HUES48 (cell line): ENCODE measurements around the gene CDC14B.
"Not testable (repeated sequence)": the region's sequence is repeated elsewhere in the genome, so short reads cannot be mapped to it uniquely, and the experiment has no call there.

Experiments used
- H3K27ac ChIP-seq: one replicate; pipeline ENCODE4 v1.7.0; 2013; ENCODE audit warnings: low read depth, low read length, inconsistent platforms
- H3K27me3 ChIP-seq: 2 replicates; pipeline ENCODE4 v1.6.1; 2013; ENCODE audit warnings: mild to moderate bottlenecking, low read length; ENCODE audit not compliant: control insufficient read depth, insufficient read depth
- H3K36me3 ChIP-seq: 2 replicates; pipeline ENCODE4 v1.6.1; 2013; ENCODE audit warnings: low read length; ENCODE audit not compliant: control insufficient read depth, insufficient read depth
- H3K4me1 ChIP-seq: 2 replicates; pipeline ENCODE4 v1.6.1; 2013; ENCODE audit warnings: mild to moderate bottlenecking, low read length; ENCODE audit not compliant: control insufficient read depth, insufficient read depth
- H3K4me3 ChIP-seq: 2 replicates; pipeline ENCODE4 v1.5.1; 2013; ENCODE audit warnings: mild to moderate bottlenecking, low read depth, low read length
- H3K9ac ChIP-seq: 2 replicates; pipeline ENCODE4 v1.6.1; 2013; ENCODE audit warnings: mild to moderate bottlenecking, low read depth, low read length, moderate library complexity
- H3K9me3 ChIP-seq: 2 replicates; pipeline ENCODE4 v1.6.1; 2013; ENCODE audit warnings: low read length; ENCODE audit not compliant: control insufficient read depth, insufficient read depth

Gene CDC14B

DNA sequence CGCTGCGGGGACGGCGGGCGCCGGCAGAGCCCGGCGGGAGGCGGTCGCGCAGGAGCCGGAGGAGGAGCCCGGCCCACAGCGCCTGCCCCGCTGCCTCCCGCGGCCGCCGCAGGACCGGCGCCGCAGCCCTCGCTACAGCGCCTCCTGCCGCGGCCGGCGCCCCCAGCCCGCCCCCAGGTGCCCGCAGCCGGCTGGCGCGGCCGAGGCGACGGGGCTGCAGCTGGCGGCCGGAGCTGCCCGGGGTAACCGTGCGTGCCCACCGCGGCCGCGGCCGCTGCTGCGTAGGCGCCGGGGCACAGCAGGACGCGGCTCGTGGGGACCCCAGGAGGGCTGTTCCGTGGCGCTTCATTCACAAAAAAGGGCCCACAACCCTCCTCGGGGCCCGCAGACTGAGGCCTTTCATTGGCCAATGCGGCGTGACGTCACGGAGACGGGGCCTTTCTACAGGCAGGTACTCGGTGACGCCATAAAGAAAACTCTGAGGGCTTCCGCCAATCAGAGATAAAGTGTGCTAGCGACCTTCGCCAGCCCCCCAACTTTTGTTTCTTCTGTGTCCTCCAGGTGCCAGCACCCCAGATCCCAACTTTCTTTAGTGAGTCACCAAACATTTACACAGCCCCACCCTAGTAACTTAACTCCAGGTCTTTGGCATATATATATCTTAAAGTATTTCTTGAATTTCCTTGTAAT lies at the start of gene CDC14B:
CDC14B (minus strand) TSS at position 353 of the 690 bp plus-strand sequence. CDS start 465 bp downstream, outside the sequence.
- Histone ChIP-seq H3K27me3 (peaks cover 21% of the 10 kb centered on the region), H3K4me1 (peaks cover 29% of the 10 kb centered on the region), H3K36me3 (no peaks in the 10 kb centered on the region), H3K4me3 (peak within 1 kb of the TSS; percentile 84), H3K9me3 (no peaks in the 10 kb centered on the region), H3K27ac (peak within 1 kb of the TSS; percentile 89), H3K9ac (peak within 1 kb of the TSS; percentile 64)

DNA sequence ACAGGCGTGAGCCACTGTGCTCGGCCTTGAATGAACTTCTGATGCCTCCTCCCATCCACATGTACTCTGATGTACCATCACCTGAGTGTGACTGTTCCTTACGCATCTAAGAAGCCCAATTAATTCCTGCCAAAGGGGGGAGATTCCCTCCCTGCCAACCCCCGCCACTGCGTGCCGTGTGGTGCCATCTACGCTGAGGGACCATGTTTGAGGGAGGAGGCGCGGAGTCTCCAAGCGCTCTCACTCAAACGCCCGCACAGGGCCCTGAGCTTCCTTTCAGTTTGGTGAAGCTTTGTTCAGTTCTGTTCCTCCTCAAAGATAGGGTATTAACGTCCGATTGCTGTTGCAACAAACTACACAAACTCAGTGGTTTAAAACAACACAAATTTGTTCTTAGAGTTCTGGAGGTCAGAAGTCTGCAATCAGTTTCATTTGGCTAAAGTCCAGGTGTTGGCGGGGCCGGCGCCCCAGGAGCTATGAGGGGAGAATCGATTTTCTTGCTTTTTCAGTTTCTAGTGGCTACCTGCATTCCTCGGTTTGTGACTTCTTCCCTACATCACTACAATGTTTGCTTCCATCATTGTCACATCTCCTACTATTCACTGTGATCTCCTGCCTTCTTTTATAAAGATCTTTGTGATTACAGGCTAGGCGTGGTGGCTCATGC lies 49.4 kb upstream of the CDC14B start:
- Histone ChIP-seq H3K4me1 (no peaks in the 10 kb centered on the region), H3K9ac (no peak overlapping the region), H3K36me3 (no peaks in the 10 kb centered on the region), H3K27ac (no peak overlapping the region), H3K9me3 (no peaks in the 10 kb centered on the region; the same call in 1 of the 2 replicates), H3K4me3 (no peak overlapping the region), H3K27me3 (no peaks in the 10 kb centered on the region)

DNA sequence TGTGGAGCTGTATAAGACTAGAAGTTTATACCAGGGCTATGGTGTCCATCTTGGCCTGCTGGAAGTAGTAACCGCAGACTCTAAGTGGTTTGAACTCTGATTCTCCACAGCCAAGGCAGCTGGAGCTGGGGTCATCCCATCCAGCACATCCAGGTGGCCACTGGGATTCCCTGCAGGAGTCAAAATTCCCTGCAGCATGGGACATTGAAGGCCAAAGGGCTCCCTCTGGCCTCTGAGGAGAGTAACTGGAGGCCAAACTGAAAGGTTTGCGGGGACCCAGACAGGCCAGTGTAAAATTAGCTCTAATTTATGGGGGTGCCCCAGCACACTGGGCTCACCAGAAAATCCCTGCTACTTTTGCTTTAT lies 47.7 kb upstream of the CDC14B start:
- H3K4me3 ChIP-seq, result no peak overlapping the region
- H3K9me3 ChIP-seq, result no peaks in the 10 kb centered on the region; the same call in 1 of the 2 replicates
- H3K4me1 ChIP-seq, result no peaks in the 10 kb centered on the region
- no peaks in the 10 kb centered on the region for H3K27me3 ChIP-seq
- no peak overlapping the region for H3K9ac ChIP-seq
- H3K36me3 ChIP-seq, result no peaks in the 10 kb centered on the region
- no peak overlapping the region for H3K27ac ChIP-seq

DNA sequence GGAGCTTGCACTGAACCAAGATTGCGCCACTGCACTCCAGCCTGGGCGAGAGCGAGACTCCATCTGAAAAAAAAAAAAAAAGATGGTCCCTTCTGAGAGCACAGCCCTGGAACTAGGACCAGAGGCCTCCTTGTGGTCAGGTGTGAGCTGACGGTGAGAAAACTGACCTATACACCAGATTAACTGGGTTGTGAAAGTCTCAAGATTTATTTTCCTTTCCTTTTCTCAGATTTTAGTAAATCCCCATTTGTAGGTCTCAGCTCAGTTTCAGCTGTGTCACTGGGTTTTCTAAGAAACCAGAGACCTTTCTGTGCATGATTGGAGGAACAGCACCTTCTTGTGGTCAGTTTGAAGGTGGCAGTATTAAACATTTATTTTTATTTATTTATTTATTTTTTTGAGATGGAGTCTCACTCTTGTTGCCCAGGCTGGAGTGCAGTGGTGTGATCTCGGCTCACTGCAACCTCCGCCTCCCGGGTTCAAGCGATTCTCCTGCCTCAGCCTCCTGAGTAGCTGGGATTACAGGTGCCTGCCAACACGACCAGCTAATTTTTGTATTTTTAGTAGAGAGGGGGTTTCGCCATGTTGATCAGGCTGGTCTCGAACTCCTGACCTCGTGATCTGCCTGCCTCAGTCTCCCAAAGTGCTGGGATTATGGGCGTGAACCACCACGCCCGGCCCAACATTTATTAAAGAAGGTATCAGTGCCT lies 47.2 kb upstream of the CDC14B start:
- H3K9ac ChIP-seq, H3K27ac ChIP-seq, H3K36me3 ChIP-seq, H3K4me3 ChIP-seq, H3K4me1 ChIP-seq, H3K27me3 ChIP-seq, H3K9me3 ChIP-seq: not testable (repeated sequence)

DNA sequence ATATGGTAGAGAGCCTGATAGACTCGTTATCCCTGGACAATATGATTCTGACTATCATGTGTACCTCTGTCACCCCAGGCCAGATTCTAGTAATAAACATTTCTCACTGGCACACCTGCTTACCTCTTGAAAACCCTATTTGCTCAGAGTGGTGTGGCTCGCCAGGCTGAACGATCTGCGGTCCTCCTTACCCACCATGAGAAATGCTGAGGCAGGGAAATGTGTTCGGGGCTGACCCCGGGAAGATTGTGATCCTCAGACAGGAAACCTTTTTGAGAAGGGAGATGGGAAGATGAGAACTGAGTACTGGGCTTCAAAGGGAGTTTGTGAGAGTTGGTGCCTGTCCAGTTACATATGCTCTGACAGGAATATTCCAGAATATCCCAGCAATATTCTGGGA lies 46.1 kb upstream of the CDC14B start:
- no peak overlapping the region for H3K9ac ChIP-seq
- H3K27me3 ChIP-seq, result no peaks in the 10 kb centered on the region
- no peaks in the 10 kb centered on the region for H3K9me3 ChIP-seq
- H3K4me1 ChIP-seq, result no peaks in the 10 kb centered on the region
- H3K4me3 ChIP-seq, result no peak overlapping the region
- H3K27ac ChIP-seq, result no peak overlapping the region
- no peaks in the 10 kb centered on the region for H3K36me3 ChIP-seq

DNA sequence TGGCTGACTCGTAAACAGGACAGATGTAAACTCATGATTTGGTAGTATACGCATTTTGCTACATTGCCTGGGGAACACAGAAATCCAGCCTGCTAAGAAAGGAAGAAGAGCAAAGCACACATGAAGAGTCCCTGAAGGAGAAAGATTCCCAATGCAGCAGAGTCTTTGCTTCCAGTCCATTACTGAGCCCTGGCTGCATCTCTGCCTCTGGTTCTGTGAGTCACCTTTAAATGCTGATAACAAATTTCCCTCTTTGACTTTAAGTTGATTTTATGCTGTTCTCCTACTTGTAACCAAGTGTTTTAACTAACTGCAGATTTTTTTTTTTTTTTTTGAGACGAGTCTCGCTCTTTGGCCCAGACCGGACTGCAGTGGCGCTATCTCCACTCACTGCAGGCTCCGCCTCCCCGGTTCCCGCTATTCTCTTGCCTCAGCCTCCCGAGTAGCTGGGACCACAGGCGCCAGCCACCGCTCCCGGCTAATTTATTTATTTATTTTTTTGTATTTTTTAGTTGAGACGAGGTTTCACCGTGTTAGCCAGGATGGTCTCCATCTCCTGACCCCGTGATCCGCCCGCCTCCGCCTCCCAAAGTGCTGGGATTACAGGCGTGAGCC lies 44.0 kb upstream of the CDC14B start:
- Histone ChIP-seq H3K36me3 (no peaks in the 10 kb centered on the region), H3K4me3 (no peak overlapping the region), H3K9ac (no peak overlapping the region), H3K9me3 (no peaks in the 10 kb centered on the region), H3K27me3 (no peaks in the 10 kb centered on the region), H3K4me1 (no peaks in the 10 kb centered on the region), H3K27ac (no peak overlapping the region)

DNA sequence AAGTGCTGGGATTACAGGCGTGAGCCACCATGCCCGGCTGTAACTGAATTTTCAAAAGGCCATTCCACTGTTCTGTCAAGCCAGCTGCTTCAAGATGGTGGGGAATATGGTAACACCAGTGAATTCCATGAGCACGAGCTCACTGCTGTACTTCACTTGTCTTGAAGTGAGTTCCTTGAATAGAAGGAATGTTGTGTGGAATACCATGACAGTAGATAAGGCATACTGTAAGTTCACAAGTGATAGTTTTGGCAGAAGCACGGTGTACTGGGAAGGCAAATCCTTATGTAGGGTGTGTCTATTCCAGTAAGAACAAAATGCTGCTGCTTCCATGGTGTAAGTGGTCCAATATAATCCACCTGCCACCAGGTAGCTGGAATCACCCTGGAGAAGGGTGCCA lies 42.1 kb upstream of the CDC14B start:
- no peak overlapping the region for H3K9ac ChIP-seq
- no peak overlapping the region for H3K27ac ChIP-seq
- H3K36me3 ChIP-seq, result no peaks in the 10 kb centered on the region
- no peaks in the 10 kb centered on the region for H3K4me1 ChIP-seq
- H3K27me3 ChIP-seq, result no peaks in the 10 kb centered on the region
- H3K9me3 ChIP-seq, result no peaks in the 10 kb centered on the region
- H3K4me3 ChIP-seq, result no peak overlapping the region

DNA sequence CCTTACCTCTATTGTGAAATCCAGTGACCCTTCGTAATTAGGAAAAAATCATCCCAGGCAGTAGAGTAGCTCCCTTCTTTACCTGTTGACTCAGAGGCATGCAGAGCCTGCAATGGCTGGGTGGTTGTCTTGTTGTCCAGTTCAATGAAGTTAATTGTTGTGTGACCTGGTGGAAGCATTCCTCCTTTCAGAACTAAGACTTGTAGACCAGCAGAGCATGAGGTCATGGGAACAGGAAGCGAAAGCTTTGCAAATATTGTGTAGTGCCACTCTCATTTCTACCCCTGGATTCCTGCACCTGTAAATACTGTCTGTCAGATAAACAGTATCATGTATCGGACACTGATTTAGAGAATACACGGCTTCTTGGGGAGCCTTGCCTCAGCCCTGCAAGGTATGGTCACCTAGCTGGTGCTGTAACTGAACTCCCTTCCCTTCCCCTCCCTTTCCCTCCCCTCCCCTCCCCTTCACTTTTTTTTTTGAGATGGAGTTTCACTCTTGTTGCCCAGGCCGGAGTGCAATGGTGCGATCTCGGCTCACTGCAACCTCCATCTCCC lies 41.1 kb upstream of the CDC14B start:
- Histone ChIP-seq H3K9me3 (no peaks in the 10 kb centered on the region), H3K4me1 (0 out of 2 replicates have a peak, but pooled peaks cover 3% of the 10 kb centered on the region), H3K27ac (no peak overlapping the region), H3K36me3 (no peaks in the 10 kb centered on the region), H3K4me3 (no peak overlapping the region), H3K9ac (no peak overlapping the region), H3K27me3 (no peaks in the 10 kb centered on the region)

DNA sequence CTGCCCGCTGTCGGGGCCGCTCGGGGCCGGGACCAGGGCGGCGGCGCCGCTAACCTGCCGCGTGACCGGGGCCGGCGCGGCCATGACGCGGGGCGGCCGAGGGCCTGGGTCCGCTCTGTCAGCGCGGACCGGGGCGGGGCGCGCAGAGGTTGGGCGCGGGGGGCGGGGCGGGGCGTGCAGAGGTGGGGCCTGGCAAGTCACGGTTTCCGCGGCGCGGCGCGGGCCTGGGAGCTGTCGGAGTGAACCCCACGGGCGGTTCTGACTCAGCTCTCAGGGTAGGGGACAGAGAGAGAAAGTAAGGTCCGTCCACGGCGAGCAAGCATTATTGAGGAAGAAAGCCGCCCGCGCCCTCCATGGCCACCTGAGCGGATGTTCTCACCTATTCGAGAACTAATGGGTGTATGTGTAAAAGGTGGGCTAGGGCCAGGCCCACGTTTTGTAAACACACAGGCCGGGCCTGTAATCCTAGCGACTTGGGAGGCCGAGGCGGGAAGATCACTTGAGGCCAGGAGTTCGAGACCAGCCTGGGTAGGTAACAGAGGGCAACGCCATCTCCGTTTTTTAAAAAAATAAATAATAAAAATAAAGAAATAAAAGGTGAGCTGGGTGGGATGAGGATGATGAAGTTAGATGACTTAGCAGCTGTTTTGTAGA lies 35.7 kb upstream of the CDC14B start, which contains the start of gene PRXL2C:
PRXL2C (minus strand) TSS at position 120 of the 654 bp plus-strand sequence; CDS start at position 84, 36 bp downstream.
- Histone ChIP-seq H3K27ac (peak within 1 kb of the TSS; percentile 70), H3K36me3 (peaks cover 6% of the 10 kb centered on the region; the same call in 1 of the 2 replicates), H3K9me3 (no peaks in the 10 kb centered on the region), H3K27me3 (no peaks in the 10 kb centered on the region), H3K9ac (peak within 1 kb of the TSS; percentile 73; the same call in 1 of the 2 replicates), H3K4me3 (peak within 1 kb of the TSS; percentile 87), H3K4me1 (0 out of 2 replicates have a peak, but pooled peaks cover 6% of the 10 kb centered on the region)
